Measurements from ENCODE around the gene APBA1.

Gene APBA1

DNA sequence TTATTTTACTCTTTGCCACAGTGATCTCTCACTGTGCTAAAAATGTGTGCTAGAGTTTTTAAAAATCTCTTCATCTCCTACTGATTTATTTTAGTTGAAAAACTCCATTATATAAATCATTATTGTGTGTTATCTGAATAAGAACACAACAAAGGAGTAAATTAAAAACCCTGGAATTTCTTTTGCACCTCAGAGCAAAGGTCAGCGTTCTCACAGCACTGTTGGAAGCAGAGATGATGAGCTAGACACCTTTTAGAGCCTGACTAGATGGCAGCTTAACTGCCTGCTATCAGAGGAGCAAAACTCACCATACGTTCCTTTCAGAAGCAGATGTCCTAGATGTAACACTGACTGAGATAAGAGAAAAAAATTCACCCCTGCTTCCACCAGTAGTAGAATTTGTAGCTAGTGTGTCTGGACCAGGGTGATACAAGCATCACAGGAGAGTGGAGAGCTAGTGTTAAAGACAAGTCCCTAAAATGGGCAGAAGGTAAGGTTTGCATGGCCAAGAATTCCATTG lies 200.0 kb downstream of the APBA1 start:
- Histone ChIP-seq H3K4me1 (ENCODE audit: control insufficient read depth, insufficient read depth, low read length, poor library complexity, severe bottlenecking) (no peaks in the 10 kb centered on the region), H3K4me3 (ENCODE audit: insufficient read depth, low read depth, low read length, poor library complexity, severe bottlenecking) (no peak overlapping the region), H3K9me3 (ENCODE audit: control insufficient read depth, low read length) (no peaks in the 10 kb centered on the region), H3K27ac (ENCODE audit: insufficient read depth, low read length, poor library complexity, severe bottlenecking) (no peak overlapping the region), H3K27me3 (replicated peaks; ENCODE audit: control insufficient read depth, insufficient read depth, low read length, poor library complexity, severe bottlenecking) (no peaks in the 10 kb centered on the region), H3K36me3 (ENCODE audit: control insufficient read depth, insufficient read depth, low read length) (no peaks in the 10 kb centered on the region)
- DNase-seq: no peak

- no peak for DNase-seq
- H3K36me3 ChIP-seq (ENCODE audit: control insufficient read depth, insufficient read depth, low read length): no peaks in the 10 kb centered on the region
- no peak overlapping the region for H3K27ac ChIP-seq (ENCODE audit: insufficient read depth, low read length, poor library complexity, severe bottlenecking)
- no peak overlapping the region for H3K4me3 ChIP-seq (ENCODE audit: insufficient read depth, low read depth, low read length, poor library complexity, severe bottlenecking)
- H3K4me1 ChIP-seq (ENCODE audit: control insufficient read depth, insufficient read depth, low read length, poor library complexity, severe bottlenecking): no peaks in the 10 kb centered on the region
- no peaks in the 10 kb centered on the region for H3K27me3 ChIP-seq (replicated peaks; ENCODE audit: control insufficient read depth, insufficient read depth, low read length, poor library complexity, severe bottlenecking)
- no peaks in the 10 kb centered on the region for H3K9me3 ChIP-seq (ENCODE audit: control insufficient read depth, low read length)
Measured at GRCh38 chr9:69471433-69471832, 200.7 kb downstream of the APBA1 start.

DNA sequence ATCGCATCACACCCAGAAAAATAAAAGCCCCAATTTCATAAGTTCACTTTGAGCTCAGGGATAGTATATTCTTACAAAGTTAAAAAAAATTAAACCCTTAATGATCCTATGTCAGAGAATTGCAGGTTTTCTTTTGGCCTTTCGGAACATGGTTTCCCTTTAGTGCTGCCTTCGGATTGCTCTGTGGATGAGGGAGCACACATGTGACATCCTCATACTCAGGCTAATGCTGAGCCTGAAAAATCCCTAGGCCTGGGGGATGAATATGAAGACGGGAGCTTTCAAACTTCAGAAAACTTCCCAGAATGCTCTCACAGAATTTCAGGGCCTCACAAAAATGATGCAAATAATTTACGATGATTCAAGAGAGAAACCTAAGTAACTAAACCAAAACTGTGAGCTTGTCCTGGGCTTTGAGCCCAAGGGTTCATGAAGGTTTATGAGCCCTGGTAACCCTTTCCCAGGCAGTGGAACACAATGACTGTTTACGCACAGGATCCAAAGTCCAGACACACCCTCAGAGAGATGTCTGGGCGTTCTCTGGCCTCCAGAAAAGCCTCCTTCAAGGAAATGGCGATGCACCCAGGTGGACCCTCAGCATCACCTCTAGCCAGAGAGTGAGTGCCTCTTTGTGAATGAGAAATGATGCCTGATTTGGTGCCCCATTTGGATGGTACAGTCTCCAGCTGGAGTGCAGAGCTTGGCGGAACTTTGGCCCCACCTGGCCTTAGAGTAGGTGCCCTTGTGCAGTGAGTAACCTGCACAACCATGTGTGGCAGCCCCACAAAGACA lies 201.8 kb downstream of the APBA1 start:
- Histone ChIP-seq H3K27me3 (replicated peaks; ENCODE audit: control insufficient read depth, insufficient read depth, low read length, poor library complexity, severe bottlenecking) (no peaks in the 10 kb centered on the region), H3K27ac (ENCODE audit: insufficient read depth, low read length, poor library complexity, severe bottlenecking) (no peak overlapping the region), H3K36me3 (ENCODE audit: control insufficient read depth, insufficient read depth, low read length) (no peaks in the 10 kb centered on the region), H3K4me1 (ENCODE audit: control insufficient read depth, insufficient read depth, low read length, poor library complexity, severe bottlenecking) (no peaks in the 10 kb centered on the region), H3K4me3 (ENCODE audit: insufficient read depth, low read depth, low read length, poor library complexity, severe bottlenecking) (no peak overlapping the region), H3K9me3 (ENCODE audit: control insufficient read depth, low read length) (no peaks in the 10 kb centered on the region)
- DNase-seq: no peak

DNA sequence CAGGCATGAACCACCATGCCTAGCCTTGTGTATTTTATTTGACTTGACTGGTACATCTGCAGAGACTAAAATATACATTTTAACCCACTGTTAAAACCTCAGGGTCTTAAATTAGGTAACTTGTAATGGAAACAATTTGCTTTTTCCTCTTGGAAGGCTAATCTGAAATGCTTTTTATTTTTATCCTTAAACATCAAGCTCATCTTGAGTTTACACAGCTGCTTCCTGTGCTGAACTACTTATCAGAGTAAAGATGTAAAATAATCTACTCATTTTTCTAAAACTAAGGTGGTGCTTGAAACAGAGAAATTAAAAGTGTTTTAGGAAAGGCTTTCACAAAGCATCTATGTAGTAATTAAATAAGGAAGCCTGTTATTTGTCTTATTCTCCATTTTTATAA lies 203.0 kb downstream of the APBA1 start:
- Histone ChIP-seq H3K27ac (ENCODE audit: insufficient read depth, low read length, poor library complexity, severe bottlenecking) (no peak overlapping the region), H3K27me3 (replicated peaks; ENCODE audit: control insufficient read depth, insufficient read depth, low read length, poor library complexity, severe bottlenecking) (no peaks in the 10 kb centered on the region)
- DNase-seq: no peak

DNA sequence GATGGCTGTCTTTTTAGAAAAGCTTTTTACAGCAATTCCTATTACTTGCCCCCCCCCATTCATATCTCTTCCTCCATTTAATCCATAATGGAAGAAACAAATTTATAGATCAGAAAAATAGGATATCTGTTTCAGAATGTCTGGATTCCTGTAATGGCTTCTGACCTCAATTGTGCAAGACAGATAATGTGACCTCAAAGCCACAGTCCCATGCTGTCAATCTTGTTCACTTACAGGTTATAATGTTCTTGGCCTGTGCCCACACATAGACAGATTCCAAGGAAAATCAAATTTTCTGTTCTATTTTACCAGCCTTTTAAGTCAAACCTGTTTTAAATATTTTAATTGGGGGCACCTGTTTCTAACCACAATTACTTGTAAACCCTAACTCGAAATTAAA lies 203.8 kb downstream of the APBA1 start:
- Histone ChIP-seq H3K27me3 (replicated peaks; ENCODE audit: control insufficient read depth, insufficient read depth, low read length, poor library complexity, severe bottlenecking) (no peaks in the 10 kb centered on the region), H3K4me3 (ENCODE audit: insufficient read depth, low read depth, low read length, poor library complexity, severe bottlenecking) (no peak overlapping the region), H3K36me3 (ENCODE audit: control insufficient read depth, insufficient read depth, low read length) (no peaks in the 10 kb centered on the region), H3K27ac (ENCODE audit: insufficient read depth, low read length, poor library complexity, severe bottlenecking) (no peak overlapping the region), H3K4me1 (ENCODE audit: control insufficient read depth, insufficient read depth, low read length, poor library complexity, severe bottlenecking) (no peaks in the 10 kb centered on the region), H3K9me3 (ENCODE audit: control insufficient read depth, low read length) (no peaks in the 10 kb centered on the region)
- DNase-seq: no peak

More for the DNA sequence above, 203.0 kb downstream of the APBA1 start:
- H3K4me3 ChIP-seq (ENCODE audit: insufficient read depth, low read depth, low read length, poor library complexity, severe bottlenecking): no peak overlapping the region
- H3K9me3 ChIP-seq (ENCODE audit: control insufficient read depth, low read length): no peaks in the 10 kb centered on the region
- H3K36me3 ChIP-seq (ENCODE audit: control insufficient read depth, insufficient read depth, low read length): no peaks in the 10 kb centered on the region
- H3K4me1 ChIP-seq (ENCODE audit: control insufficient read depth, insufficient read depth, low read length, poor library complexity, severe bottlenecking): no peaks in the 10 kb centered on the region

DNA sequence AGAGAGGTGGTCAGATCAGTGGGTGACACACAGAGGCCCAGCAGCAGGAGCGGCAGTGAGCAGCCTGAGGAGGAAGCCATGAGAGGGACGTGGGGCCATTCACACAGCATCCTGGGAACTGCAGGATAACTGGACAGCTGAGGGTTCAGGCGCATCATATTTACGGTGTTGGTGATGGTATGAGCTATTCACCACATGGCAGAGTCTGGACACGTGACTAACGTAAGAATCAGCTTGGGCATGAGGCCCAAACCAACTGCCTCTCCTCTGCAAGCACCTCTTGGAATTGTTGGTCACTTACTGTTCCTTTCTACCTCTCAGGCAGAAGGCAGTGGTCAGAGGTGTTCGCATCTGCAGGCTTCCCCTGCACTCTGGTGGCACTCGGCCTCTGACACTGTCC lies 206.0 kb downstream of the APBA1 start:
- Histone ChIP-seq H3K9me3 (ENCODE audit: control insufficient read depth, low read length) (no peaks in the 10 kb centered on the region), H3K4me3 (ENCODE audit: insufficient read depth, low read depth, low read length, poor library complexity, severe bottlenecking) (no peak overlapping the region), H3K27ac (ENCODE audit: insufficient read depth, low read length, poor library complexity, severe bottlenecking) (no peak overlapping the region), H3K4me1 (ENCODE audit: control insufficient read depth, insufficient read depth, low read length, poor library complexity, severe bottlenecking) (no peaks in the 10 kb centered on the region), H3K36me3 (ENCODE audit: control insufficient read depth, insufficient read depth, low read length) (no peaks in the 10 kb centered on the region), H3K27me3 (replicated peaks; ENCODE audit: control insufficient read depth, insufficient read depth, low read length, poor library complexity, severe bottlenecking) (no peaks in the 10 kb centered on the region)
- DNase-seq: no peak

- DNase-seq: no peak
- Histone ChIP-seq H3K4me3 (ENCODE audit: insufficient read depth, low read depth, low read length, poor library complexity, severe bottlenecking) (no peak overlapping the region), H3K27ac (ENCODE audit: insufficient read depth, low read length, poor library complexity, severe bottlenecking) (no peak overlapping the region), H3K4me1 (ENCODE audit: control insufficient read depth, insufficient read depth, low read length, poor library complexity, severe bottlenecking) (no peaks in the 10 kb centered on the region), H3K27me3 (replicated peaks; ENCODE audit: control insufficient read depth, insufficient read depth, low read length, poor library complexity, severe bottlenecking) (no peaks in the 10 kb centered on the region), H3K9me3 (ENCODE audit: control insufficient read depth, low read length) (no peaks in the 10 kb centered on the region), H3K36me3 (ENCODE audit: control insufficient read depth, insufficient read depth, low read length) (no peaks in the 10 kb centered on the region)
Measured at GRCh38 chr9:69465473-69465872, 206.7 kb downstream of the APBA1 start.

- H3K36me3 ChIP-seq (ENCODE audit: control insufficient read depth, insufficient read depth, low read length): no peaks in the 10 kb centered on the region
- H3K4me1 ChIP-seq (ENCODE audit: control insufficient read depth, insufficient read depth, low read length, poor library complexity, severe bottlenecking): no peaks in the 10 kb centered on the region
- H3K9me3 ChIP-seq (ENCODE audit: control insufficient read depth, low read length): no peaks in the 10 kb centered on the region
- no peaks in the 10 kb centered on the region for H3K27me3 ChIP-seq (replicated peaks; ENCODE audit: control insufficient read depth, insufficient read depth, low read length, poor library complexity, severe bottlenecking)
- no peak overlapping the region for H3K27ac ChIP-seq (ENCODE audit: insufficient read depth, low read length, poor library complexity, severe bottlenecking)
- DNase-seq: no peak
- no peak overlapping the region for H3K4me3 ChIP-seq (ENCODE audit: insufficient read depth, low read depth, low read length, poor library complexity, severe bottlenecking)
Measured at GRCh38 chr9:69463497-69464068, 208.6 kb downstream of the APBA1 start.

DNA sequence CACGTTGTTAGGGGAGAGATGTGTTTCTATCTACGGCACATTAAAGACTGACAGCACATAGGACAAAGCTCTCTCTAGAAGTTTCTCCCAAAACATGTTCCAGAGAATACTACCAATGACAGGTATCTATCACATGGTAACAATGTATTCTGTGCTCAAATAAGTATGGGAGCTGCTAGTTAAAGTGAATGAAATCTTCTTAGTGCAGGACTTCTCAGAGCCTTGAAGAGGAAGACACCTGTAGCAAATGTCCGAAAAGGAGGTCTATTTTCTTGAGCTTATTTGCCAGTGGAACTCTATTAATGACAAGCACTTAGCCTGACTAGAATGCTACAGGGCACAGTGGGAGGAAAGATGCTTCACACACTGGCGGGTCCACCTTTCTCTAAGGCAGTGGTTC lies 209.8 kb downstream of the APBA1 start:
- H3K27ac ChIP-seq (ENCODE audit: insufficient read depth, low read length, poor library complexity, severe bottlenecking): no peak overlapping the region
- no peak overlapping the region for H3K4me3 ChIP-seq (ENCODE audit: insufficient read depth, low read depth, low read length, poor library complexity, severe bottlenecking)
- H3K27me3 ChIP-seq (replicated peaks; ENCODE audit: control insufficient read depth, insufficient read depth, low read length, poor library complexity, severe bottlenecking): no peaks in the 10 kb centered on the region
- no peaks in the 10 kb centered on the region for H3K9me3 ChIP-seq (ENCODE audit: control insufficient read depth, low read length)
- no peak for DNase-seq
- no peaks in the 10 kb centered on the region for H3K4me1 ChIP-seq (ENCODE audit: control insufficient read depth, insufficient read depth, low read length, poor library complexity, severe bottlenecking)
- no peaks in the 10 kb centered on the region for H3K36me3 ChIP-seq (ENCODE audit: control insufficient read depth, insufficient read depth, low read length)

DNA sequence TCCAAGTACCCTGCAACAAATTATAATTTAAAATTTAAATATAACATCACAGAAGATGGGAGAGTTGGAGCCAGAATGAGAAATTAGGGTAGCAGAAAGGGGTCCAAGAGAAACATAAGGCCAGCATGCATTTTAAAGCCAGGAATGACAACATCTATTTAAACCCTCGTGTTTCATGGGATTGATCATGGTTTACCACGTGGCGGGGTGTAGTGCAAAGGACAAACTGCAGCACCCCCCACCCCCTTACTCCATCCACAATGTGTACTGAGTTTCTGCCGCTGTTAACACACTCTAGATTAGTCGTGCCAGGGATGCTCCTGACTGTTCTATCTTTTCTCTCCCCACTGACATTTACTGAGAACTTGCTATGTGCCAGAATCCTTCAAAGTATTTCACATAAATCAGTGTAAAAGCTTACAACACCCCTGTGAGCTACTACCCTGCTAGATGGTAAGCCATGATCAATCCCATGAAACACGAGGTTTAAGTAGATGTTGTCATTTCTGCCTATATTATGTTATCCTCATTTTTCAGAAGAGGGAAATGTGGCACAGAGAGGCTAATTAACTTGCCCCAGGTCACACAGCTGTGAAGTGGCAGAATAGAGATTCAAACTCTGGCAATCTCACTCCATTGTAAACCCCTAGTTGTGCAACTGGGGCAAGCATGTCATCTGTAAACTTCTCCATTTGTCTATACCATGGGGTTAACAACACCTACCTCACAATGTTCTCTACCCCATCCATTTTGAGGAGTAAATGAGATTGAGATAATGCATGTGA lies 210.9 kb downstream of the APBA1 start:
- Histone ChIP-seq H3K4me1 (ENCODE audit: control insufficient read depth, insufficient read depth, low read length, poor library complexity, severe bottlenecking) (no peaks in the 10 kb centered on the region), H3K27me3 (replicated peaks; ENCODE audit: control insufficient read depth, insufficient read depth, low read length, poor library complexity, severe bottlenecking) (no peaks in the 10 kb centered on the region), H3K27ac (ENCODE audit: insufficient read depth, low read length, poor library complexity, severe bottlenecking) (no peak overlapping the region), H3K9me3 (ENCODE audit: control insufficient read depth, low read length) (no peaks in the 10 kb centered on the region), H3K36me3 (ENCODE audit: control insufficient read depth, insufficient read depth, low read length) (no peaks in the 10 kb centered on the region), H3K4me3 (ENCODE audit: insufficient read depth, low read depth, low read length, poor library complexity, severe bottlenecking) (no peak overlapping the region)
- no peak for DNase-seq

Data from effector memory CD4-positive, alpha-beta T cell (primary cell).